Sciatic nerve (tissue), 2 donors: ENCODE results near the gene NARS2. TPM values are rescaled to one million over a fixed set of nuclear protein-coding genes. Genes with fewer than 3 reads are reported as not detected.
"Not testable (repeated sequence)": the region's sequence is repeated elsewhere in the genome, so short reads cannot be mapped to it uniquely, and the experiment has no call there.

Source experiments
- ATAC-seq: fragments of 200-7000 bp; cut with Tn5 transposase; one replicate; pipeline ENCODE4 v1.9.1; 2020; ENCODE audit warnings: mild to moderate bottlenecking, moderate library complexity
- DNase-seq: peaks from one replicate; pipeline ENCODE4 v3.0.0-alpha.2; 2020; ENCODE audit warnings: low spot score
- intact Hi-C: fragments of 100-400 bp; cut with DNase I; formaldehyde crosslinking; loops from one replicate; pipeline ENCODE4 v1.14.2; 2022
- total RNA-seq: library from RNA; stranded (reverse); fragmentation: NEBNext Ultra II Directional; extraction: Animal tissue kit (Norgen Biotek cat#: 25700); gene quantifications from one replicate; pipeline ENCODE4 v1.2.1, GENCODE V29; 2021
- donor health status: DM: no; HTN: no; CAD: no.
- donor health status: DM: no; HTN: no; CAD: no.

NARS2 gene
- total RNA-seq, 1 donor from 2014 or later: 15.0 TPM

GRCh38 chr11:78551066-78551465, 23.6 kb downstream of the NARS2 start:
- DNase-seq: no peak
- intact Hi-C loops: no loop called here
- no peak for ATAC-seq

DNA sequence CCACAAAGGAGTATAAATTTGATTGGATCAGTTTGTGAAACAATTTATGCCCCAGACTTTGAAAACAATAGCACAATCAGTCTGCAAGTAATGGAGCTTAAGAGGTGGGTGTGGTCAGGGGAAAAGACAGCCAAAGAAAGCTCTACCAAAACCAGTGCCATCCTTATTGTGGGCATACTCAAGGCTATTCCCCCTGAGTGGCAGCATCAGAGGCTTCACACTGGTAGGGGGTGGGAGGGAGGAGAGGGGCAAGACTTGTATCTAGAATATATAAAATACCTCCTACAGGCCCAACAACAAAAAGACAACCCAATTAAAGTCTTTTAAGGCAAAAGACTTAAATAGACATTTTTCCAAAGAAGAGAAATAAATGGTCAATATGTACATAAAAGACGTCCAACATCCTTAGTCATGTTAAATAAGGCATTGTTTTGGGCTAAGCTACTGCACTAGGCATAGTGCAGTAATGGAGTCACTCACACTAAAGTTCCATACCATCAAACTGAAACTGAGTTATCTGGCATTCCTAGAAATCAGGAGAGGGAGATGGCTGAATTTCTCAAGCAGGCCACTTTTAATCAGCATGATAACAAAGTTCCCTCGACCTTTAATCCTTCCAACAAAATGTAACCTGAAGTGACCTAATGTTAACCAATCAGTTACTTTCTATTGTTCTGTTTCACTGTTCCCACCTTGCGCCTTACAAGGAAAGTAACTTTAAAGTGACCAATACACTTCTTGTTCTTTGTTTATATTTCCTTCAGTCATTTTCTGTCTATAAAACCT, 24.8 kb downstream of the NARS2 start:
- DNase-seq (no peak), ATAC-seq (peak; percentile 42)
- intact Hi-C loops: no loop called here

DNA sequence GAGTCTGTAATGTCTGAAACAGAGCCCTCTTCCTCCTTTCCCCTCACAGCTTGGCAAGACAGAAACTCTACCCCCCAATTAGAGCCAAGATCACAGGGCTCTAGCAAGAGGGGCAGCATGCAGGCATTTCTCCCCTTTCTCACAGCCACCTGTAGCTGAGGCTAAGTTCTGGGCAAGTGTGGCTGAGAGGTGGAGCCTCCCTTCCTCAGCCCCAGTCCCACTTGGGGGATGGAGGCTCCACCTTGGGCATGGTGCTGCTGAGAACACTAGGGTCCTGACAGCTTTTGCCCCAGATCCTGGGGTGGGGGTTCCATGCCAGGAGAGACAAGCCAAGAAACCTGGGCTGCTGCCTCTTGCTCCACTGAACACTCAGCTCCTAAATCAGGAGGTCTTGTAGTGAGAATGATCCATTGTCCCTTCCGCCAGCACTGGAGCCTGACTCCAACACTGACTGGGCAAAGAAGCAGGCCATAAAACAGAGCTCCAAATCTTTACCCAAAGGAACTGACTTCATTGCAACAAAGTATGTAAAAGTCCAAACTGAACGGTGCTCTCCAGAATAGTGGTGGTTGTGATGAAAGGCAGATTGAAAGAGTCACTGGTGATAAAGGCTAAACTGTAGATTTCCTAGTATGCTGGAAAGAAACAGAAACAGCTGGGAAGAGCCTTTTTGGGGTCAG, 25.6 kb downstream of the NARS2 start:
- intact Hi-C loops: no loop called here
- DNase-seq (no peak), ATAC-seq (peak; percentile 92)

GRCh38 chr11:78547931-78548705, 26.5 kb downstream of the NARS2 start:
- DNase-seq (no peak), ATAC-seq (no peak)
- intact Hi-C loops: no loop called here

- DNase-seq (no peak), ATAC-seq (no peak)
- intact Hi-C loops: no loop called here
These were observed 32.7 kb downstream of the NARS2 start for GRCh38 chr11:78542007-78542406.

GRCh38 chr11:78541537-78541936, 33.1 kb downstream of the NARS2 start:
- intact Hi-C loops: no loop called here
- DNase-seq: no peak
- no peak for ATAC-seq

DNA sequence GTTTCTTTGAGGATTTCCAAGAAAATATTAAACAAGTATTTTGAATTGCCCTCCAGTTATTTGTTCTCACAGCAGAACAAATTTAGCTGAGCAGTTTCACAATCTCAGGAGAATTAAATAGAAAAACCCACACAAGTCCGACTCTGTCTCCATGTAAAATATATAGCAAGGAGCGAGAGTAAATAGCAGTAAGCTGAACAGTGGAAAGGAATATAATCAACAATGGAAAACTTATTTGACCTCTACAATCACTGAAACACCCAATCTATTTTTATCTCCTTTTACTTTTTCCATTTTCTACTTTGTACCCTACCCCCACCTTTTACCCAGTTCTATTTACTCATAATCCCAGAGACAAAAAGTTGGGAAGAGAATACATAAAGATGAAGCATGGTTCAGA, 34.4 kb downstream of the NARS2 start:
- intact Hi-C loops: no loop called here
- no peak for ATAC-seq
- no peak for DNase-seq

DNA sequence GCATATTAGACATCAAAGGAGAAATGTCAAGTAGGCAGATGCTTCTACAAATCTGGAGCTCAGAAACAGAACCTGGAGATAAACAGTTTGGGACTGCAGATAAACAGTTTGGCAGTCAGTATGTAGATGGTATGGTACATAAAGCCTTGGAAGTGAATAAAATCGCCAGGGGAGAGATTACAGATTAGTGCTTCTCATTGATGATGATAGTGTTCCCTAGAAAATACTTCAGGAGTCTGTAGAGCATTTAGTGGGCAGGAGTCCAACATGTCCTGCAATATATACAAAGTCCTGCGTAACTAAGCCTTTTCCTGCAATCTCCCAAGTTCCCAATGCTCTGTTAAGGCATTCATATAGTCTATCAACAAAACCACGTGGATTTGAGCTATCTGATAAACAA, 35.2 kb downstream of the NARS2 start:
- ATAC-seq (no peak), DNase-seq (no peak)
- intact Hi-C loops: no loop called here

DNA sequence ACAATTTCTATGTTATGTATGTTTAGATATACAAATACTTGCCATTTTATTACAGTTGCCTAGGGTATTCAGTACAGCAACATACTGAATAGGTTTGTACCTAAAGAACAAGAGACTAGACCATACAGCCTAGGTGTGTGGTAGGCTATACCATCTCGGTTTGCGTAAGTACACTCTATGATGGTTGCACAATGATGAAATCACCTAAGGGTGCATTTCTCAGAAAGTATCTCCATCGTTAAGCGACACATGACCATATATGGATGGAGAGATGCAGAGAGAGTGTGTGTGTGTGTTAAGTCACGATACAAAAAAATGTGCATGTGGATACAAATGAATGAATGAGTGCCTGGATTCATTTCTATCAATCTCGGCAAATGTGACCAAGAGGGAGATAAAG, 37.7 kb downstream of the NARS2 start:
- intact Hi-C loops: no loop called here
- DNase-seq: no peak
- no peak for ATAC-seq

GRCh38 chr11:78535920-78536319, 38.7 kb downstream of the NARS2 start:
- intact Hi-C loops: no loop called here
- ATAC-seq (no peak), DNase-seq (no peak)

DNA sequence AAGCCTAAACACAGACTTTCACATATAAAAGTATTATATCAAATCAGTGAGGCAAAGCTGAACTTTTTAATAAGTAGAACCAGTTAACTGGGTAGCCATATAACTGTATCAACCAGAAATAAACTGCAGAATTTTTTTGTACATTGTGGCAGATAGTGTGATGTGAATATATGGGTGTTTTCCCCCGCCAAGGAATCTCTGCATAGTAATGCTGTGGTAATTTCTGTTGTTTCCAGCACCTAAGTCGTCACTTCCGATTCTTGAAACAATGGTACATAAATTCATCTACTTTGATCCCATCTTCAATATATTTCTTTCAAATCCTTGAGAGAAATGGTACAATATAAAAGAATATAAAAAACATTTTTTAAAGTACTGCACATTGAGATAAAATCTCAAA, 39.6 kb downstream of the NARS2 start:
- intact Hi-C loops: no loop called here
- DNase-seq (no peak), ATAC-seq (no peak)

DNA sequence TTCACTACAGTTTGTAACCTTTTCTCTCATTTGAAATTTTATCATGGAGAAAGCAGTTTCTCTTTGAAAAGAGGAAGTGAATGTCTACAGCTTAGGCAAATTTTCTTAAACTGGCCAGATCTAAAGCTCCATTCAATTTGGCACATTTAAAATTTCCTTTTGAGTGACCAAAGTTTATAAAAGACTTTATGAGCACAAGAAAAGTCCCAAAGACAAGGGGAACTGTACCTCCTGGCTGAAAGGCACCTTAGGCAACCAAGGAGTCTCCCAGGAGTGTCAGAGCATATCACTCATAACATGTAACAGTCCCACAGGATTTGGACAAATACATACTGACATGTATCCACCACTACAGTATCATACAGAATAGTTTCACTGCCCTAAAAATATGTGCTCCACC, 41.3 kb downstream of the NARS2 start:
- ATAC-seq: no peak
- intact Hi-C loops: no loop called here
- no peak for DNase-seq

- intact Hi-C loops: no loop called here
- no peak for DNase-seq
- no peak for ATAC-seq
These were observed 41.7 kb downstream of the NARS2 start for GRCh38 chr11:78532991-78533390.

GRCh38 chr11:78526497-78527146, 48.0 kb downstream of the NARS2 start:
- intact Hi-C loops: no loop called here
- DNase-seq (no peak), ATAC-seq (no peak)

DNA sequence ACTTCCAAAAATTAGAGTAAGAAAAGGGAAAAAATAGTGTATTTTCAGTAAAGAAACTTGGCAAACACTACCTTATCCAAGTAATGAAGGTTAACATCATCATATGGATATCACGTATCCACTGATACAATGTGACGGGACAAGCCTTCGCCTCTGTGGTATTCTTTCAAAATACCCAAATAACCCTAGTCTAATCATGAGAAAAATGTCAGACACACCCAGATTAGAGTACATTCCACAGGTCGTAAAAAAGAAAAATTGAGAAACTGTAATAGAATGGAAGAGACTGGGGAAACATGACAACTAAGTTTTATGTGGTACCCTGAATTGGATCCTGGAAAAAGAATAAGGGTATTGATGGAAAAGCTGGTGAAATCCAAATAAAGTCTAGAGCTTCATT, 48.9 kb downstream of the NARS2 start:
- intact Hi-C loops: no loop called here

GRCh38 chr11:78520230-78520629, 54.4 kb downstream of the NARS2 start:
- no peak for ATAC-seq
- intact Hi-C loops: no loop called here
- DNase-seq: no peak

More for the DNA sequence above, 48.9 kb downstream of the NARS2 start:
- DNase-seq (no peak), ATAC-seq (peak; percentile 66)

- DNase-seq (no peak), ATAC-seq (no peak)
- intact Hi-C loops: no loop called here
These were observed 58.4 kb downstream of the NARS2 start for GRCh38 chr11:78516281-78516680.

DNA sequence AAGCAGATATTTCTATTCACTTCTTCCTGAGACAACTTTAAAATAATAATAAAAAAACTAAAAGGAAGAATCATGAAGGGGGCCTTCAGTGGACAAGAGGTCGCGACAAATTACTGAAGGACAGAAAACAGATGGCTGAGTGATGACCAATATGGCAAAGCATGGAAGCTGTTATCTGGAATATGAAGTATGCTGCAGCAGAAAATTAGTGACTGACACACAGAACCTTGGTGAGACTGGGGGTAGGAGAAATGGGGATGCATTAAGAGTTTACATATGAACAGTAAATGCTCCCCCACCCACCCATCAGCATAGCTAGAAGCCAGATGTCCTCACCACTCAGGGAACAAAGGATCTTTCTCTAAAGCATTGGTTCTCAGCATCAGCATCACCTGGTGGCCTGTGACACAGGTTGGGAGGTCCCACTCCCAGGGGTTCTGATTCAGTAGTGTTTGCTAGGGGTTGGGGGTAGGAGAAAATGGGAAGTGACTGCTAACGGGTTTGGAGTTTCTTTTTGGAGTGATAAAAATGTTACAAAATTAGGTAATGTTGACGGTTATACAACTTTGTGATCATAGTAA, 59.7 kb downstream of the NARS2 start:
- intact Hi-C loops: no loop called here
- no peak for ATAC-seq
- DNase-seq: no peak

GRCh38 chr11:78513085-78513484, 61.6 kb downstream of the NARS2 start:
- intact Hi-C loops, DNase-seq, ATAC-seq: not testable (repeated sequence)
